K562 treated with DMSO at 1 percent for 48 hours (cell line): Measurements from ENCODE around the gene TMEM87A. TPM values are rescaled to one million over a fixed set of nuclear protein-coding genes. Genes with fewer than 3 reads are reported as not detected.

ENCODE experiments used
- total RNA-seq: library from RNA; unstranded; fragments of 300-600 nt; gene quantifications from 2 replicates; pipeline ENCODE4 v1.2.3, GENCODE V29; 2022; ENCODE audit warnings: low replicate concordance; ENCODE audit errors: extremely low read depth

Gene TMEM87A
- not detected in 2 replicates for total RNA-seq

GRCh38 chr15:42272939-42273899, at the start of gene TMEM87A, which contains the start of gene GANC:
TSS of gene TMEM87A (minus strand) at chr15:42273433. CDS start at chr15:42273398, 35 bp downstream.
TSS of gene GANC (plus strand) at chr15:42273201. CDS start at chr15:42274482, 1,281 bp downstream.

GRCh38 chr15:42207674-42208579, 65.3 kb downstream of the TMEM87A start, which contains the start of gene VPS39:
TSS of gene VPS39 (minus strand) at chr15:42208304. CDS start at chr15:42208153, 151 bp downstream.

Other genes with a start within 250 kb of the TMEM87A start
- not detected in 2 replicates for gene PLA2G4D, start 178.9 kb downstream of the TMEM87A start, total RNA-seq
- gene PLA2G4F, start 116.8 kb downstream of the TMEM87A start, total RNA-seq, result not detected in 2 replicates
- not detected in 2 replicates for gene VPS39, start 65.1 kb downstream of the TMEM87A start, total RNA-seq
- gene GANC, start 232 bp downstream of the TMEM87A start, total RNA-seq, result not detected in 2 replicates
- not detected in 2 replicates for gene CAPN3, start 86.1 kb upstream of the TMEM87A start, total RNA-seq
- gene ZNF106, start 217.7 kb upstream of the TMEM87A start, total RNA-seq, result not detected in 2 replicates
- gene SNAP23, start 222.2 kb upstream of the TMEM87A start, total RNA-seq, result not detected in 2 replicates